ENCODE results near the gene IRF3.

- TF ChIP-seq, protein P1, sequence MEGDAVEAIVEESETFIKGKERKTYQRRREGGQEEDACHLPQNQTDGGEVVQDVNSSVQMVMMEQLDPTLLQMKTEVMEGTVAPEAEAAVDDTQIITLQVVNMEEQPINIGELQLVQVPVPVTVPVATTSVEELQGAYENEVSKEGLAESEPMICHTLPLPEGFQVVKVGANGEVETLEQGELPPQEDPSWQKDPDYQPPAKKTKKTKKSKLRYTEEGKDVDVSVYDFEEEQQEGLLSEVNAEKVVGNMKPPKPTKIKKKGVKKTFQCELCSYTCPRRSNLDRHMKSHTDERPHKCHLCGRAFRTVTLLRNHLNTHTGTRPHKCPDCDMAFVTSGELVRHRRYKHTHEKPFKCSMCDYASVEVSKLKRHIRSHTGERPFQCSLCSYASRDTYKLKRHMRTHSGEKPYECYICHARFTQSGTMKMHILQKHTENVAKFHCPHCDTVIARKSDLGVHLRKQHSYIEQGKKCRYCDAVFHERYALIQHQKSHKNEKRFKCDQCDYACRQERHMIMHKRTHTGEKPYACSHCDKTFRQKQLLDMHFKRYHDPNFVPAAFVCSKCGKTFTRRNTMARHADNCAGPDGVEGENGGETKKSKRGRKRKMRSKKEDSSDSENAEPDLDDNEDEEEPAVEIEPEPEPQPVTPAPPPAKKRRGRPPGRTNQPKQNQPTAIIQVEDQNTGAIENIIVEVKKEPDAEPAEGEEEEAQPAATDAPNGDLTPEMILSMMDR (IDR thresholded peaks at IDR 0.05) = no peak
- TF ChIP-seq POLR2A (IDR thresholded peaks at IDR 0.05) = no peak
These were observed 11.1 kb downstream of the IRF3 start for GRCh38 chr19:49654581-49654980.
